GM13976 (cell line): ENCODE data around the gene RFX2.
"Not testable (repeated sequence)": the region's sequence is repeated elsewhere in the genome, so short reads cannot be mapped to it uniquely, and the experiment has no call there.

Experiments used
- DNase-seq: peaks from one replicate; pipeline ENCODE4 v3.0.0; 2012; ENCODE audit warnings: low spot score
- CTCF ChIP-seq: IDR thresholded peaks from 2 replicates; pipeline ENCODE4 v1.5.1; 2012; ENCODE audit warnings: borderline replicate concordance, mild to moderate bottlenecking; ENCODE audit not compliant: insufficient read depth; ENCODE audit errors: extremely low read depth, missing control alignments, control extremely low read depth
- in situ Hi-C: fragments of 300-500 bp; cut with MboI; formaldehyde crosslinking; loops from one replicate; pipeline ENCODE4 v1.12.0; 2022; ENCODE audit warnings: low sequenced_read_pairs, mixed read lengths, inconsistent platforms; ENCODE audit not compliant: unreplicated experiment

The RFX2 gene

GRCh38 chr19:6108721-6109633, 1.3 kb downstream of the RFX2 start:
- in situ Hi-C loops, result no loop called here
- TF ChIP-seq CTCF, result no peak
- no peak for DNase-seq

GRCh38 chr19:6106643-6107294, 3.5 kb downstream of the RFX2 start:
- DNase-seq, in situ Hi-C loops: not testable (repeated sequence)

DNA sequence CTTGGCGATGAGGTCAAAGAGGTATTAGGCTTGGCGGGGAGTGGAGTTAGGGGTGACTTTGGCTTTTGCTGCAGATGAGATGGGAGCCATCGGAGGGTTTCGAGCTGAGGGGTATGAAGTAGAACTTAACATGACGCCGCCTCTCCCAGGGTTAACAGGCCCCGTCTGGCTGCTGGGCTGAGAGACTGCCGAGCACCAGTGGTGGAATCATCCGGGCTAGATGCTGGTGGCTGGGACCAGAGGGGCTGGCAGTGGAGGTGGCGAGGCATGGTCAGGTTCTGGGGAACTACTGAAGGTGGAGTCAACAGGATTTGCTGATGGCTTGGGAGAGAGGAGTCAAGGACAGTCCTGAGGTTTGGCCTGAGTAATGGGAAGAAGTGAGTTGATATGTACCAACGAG, 4.9 kb downstream of the RFX2 start:
- DNase-seq, result no peak
- in situ Hi-C loops, result no loop called here
- no peak for TF ChIP-seq CTCF

DNA sequence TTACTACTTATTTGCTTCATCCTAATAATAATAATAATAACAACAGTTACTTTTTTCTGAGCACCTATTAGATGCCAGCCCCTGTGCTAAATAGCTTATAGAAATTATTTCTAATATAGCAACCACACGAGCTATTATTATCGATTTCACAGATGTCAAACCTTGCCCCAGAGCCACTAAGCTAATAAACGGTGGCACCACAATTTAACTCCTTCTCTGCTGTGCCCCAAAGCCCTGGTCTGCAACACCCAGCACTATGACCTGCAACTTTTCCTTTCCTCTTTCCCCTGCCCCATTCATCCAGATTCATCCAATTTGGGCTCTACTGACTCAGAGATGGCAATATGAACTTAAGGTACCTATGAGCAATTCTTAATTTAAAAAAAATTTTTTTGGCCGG, 6.4 kb downstream of the RFX2 start:
- no peak for TF ChIP-seq CTCF
- in situ Hi-C loops, result no loop called here
- DNase-seq, result no peak

DNA sequence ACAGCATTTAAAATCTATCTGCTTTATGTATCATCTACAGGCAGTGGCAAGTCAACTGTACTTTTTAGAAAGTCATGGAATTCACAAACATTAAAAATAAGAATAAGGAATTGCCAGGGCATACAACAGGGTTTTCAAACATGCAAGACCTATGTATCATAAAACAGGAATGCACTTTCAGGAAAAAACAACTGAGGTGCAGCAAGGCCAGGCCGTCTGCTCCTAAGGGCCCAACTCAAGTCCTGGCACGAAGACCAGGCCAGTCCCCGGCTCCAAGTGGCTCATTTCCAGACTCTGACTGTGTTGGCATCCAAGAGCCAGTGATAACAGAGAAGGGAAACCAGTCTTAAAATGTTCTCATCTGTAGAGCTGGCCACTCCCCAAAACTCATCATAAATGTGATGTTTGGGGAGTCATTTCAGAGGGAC, 7.1 kb downstream of the RFX2 start:
- in situ Hi-C loops, result no loop called here
- DNase-seq, result no peak
- TF ChIP-seq CTCF, result no peak

GRCh38 chr19:6101991-6102390, 8.3 kb downstream of the RFX2 start:
- no peak for DNase-seq
- in situ Hi-C loops, result no loop called here
- no peak for TF ChIP-seq CTCF

DNA sequence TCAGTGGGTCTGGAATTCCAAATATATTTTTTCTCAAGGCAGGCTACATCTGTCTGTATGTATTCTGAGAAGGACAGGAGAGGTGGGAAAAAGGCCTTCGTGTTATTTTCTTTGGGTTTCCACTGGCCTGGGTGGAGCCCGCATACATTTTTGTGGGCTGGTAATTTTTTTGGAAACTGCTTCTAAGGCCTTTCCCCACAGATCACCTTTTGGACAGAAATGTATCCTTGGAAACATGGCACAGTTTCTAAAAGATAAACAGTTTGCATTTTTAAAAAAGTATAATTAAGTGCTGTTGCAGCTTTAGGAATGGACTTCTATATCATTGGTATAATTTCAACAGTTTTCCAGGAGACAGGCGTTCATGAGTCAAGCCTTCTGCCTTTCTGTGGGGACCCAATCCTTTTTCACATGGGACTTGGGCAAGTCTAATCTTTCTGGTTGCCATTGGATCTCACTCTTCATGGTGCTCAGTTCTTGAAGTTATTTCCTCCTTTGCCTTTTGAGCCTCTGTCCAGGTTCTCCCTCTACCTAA, 8.9 kb downstream of the RFX2 start:
- in situ Hi-C loops, result no loop called here
- DNase-seq, result no peak
- no peak for TF ChIP-seq CTCF
